Measurements from ENCODE around the gene HMCES.

DNA sequence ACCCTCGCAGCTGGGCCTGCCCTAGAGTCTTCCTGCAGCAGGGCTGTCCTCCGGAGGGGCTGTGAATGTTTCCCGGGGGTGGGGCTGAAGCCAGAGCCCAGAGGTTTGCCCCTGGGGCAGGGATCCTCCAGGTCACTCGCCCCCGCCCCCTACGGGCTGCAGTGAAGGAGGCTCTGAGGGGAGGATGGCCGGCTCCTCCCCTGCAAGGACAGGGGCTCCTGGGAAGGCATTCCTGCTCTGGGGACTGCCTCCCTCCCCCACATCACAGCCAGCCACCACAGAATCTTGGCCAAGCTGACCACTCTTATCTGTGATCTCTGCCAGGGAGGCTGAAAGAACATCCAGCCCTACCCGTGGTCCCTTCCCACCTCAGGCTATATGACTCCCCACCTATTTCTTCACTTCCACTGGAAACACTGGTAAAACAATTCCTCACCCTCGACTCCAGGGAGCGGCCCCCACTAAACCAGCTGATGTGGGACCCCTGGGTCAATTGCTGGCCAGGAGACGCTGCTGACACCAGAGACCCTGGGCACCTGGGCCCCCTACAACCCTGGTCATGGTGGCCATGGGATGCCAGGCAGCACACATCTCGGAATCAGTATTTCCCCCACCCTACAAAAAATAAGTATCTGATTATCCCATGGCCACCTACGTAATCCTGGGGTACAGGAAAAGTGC lies 66.0 kb downstream of the HMCES start:
- no peak for TF ChIP-seq RAD21 (IDR thresholded peaks at IDR 0.05; ENCODE audit: low read depth)
- TF ChIP-seq, protein P1, sequence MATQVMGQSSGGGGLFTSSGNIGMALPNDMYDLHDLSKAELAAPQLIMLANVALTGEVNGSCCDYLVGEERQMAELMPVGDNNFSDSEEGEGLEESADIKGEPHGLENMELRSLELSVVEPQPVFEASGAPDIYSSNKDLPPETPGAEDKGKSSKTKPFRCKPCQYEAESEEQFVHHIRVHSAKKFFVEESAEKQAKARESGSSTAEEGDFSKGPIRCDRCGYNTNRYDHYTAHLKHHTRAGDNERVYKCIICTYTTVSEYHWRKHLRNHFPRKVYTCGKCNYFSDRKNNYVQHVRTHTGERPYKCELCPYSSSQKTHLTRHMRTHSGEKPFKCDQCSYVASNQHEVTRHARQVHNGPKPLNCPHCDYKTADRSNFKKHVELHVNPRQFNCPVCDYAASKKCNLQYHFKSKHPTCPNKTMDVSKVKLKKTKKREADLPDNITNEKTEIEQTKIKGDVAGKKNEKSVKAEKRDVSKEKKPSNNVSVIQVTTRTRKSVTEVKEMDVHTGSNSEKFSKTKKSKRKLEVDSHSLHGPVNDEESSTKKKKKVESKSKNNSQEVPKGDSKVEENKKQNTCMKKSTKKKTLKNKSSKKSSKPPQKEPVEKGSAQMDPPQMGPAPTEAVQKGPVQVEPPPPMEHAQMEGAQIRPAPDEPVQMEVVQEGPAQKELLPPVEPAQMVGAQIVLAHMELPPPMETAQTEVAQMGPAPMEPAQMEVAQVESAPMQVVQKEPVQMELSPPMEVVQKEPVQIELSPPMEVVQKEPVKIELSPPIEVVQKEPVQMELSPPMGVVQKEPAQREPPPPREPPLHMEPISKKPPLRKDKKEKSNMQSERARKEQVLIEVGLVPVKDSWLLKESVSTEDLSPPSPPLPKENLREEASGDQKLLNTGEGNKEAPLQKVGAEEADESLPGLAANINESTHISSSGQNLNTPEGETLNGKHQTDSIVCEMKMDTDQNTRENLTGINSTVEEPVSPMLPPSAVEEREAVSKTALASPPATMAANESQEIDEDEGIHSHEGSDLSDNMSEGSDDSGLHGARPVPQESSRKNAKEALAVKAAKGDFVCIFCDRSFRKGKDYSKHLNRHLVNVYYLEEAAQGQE (IDR thresholded peaks at IDR 0.05; ENCODE audit: low read depth), result no peak
- TF ChIP-seq, protein P2, sequence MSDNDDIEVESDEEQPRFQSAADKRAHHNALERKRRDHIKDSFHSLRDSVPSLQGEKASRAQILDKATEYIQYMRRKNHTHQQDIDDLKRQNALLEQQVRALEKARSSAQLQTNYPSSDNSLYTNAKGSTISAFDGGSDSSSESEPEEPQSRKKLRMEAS (IDR thresholded peaks at IDR 0.05), result no peak

All from Ishikawa (cell line).